Neutrophil (primary cell): ENCODE data around the gene OR4L1.

Source experiments
- H3K27ac ChIP-seq: fragments of 200-600 bp; sonication (generic); 2 replicates; pipeline ENCODE4 v1.5.1; 2016; ENCODE audit warnings: mild to moderate bottlenecking, moderate library complexity
- H3K27me3 ChIP-seq: fragments of 200-600 bp; sonication (generic); 2 replicates; pipeline ENCODE4 v1.6.0; 2016; ENCODE audit warnings: mild to moderate bottlenecking
- H3K36me3 ChIP-seq: fragments of 200-600 bp; sonication (generic); 2 replicates; pipeline ENCODE4 v1.5.1; 2017
- H3K4me1 ChIP-seq, 2 experiments: fragments of 200-600 bp in 1 of 2; sonication (generic) in 1 of 2; 1 replicate in 1 of 2; 2 replicates in 1 of 2; pipeline versions ENCODE4 v1.5.1 to v1.6.1; 2013 to 2016; ENCODE audit warnings: low read depth in 1 of 2, low read length in 1 of 2, mild to moderate bottlenecking in 1 of 2, moderate library complexity in 1 of 2; ENCODE audit not compliant: control insufficient read depth in 1 of 2, insufficient read depth in 1 of 2
- H3K4me3 ChIP-seq, 2 experiments: fragments of 200-600 bp in 1 of 2; sonication (generic) in 1 of 2; 1 replicate in 1 of 2; 2 replicates in 1 of 2; pipeline ENCODE4 v1.5.1; 2013 to 2016; ENCODE audit warnings: low read depth in 1 of 2, low read length in 1 of 2, mild to moderate bottlenecking in 1 of 2, moderate library complexity in 1 of 2
- H3K9me3 ChIP-seq: fragments of 200-600 bp; sonication (generic); 2 replicates; pipeline ENCODE4 v1.5.1; 2016
- CTCF ChIP-seq: fragments of 200-600 bp; sonication (generic); IDR thresholded peaks from 2 replicates; pipeline ENCODE4 v1.5.1; 2016; ENCODE audit warnings: antibody characterized with exemption

Gene OR4L1

GRCh38 chr14:20059745-20060144 is at the start of gene OR4L1:
OR4L1 (plus strand) TSS chr14:20060045; CDS start chr14:20060045, 0 bp downstream.
- Histone ChIP-seq H3K27me3 (no peaks in the 10 kb centered on the region), H3K9me3 (no peaks in the 10 kb centered on the region), H3K27ac (no peak within 1 kb of the TSS), H3K4me1 (no peaks in the 10 kb centered on the region), H3K36me3 (no peaks in the 10 kb centered on the region), H3K4me3 (no peak within 1 kb of the TSS)
- no peak for TF ChIP-seq CTCF

- Histone ChIP-seq H3K27me3 (no peaks in the 10 kb centered on the region), H3K4me1 (no peaks in the 10 kb centered on the region), H3K4me3 (no peak within 1 kb of the TSS), H3K36me3 (no peaks in the 10 kb centered on the region), H3K9me3 (no peaks in the 10 kb centered on the region), H3K27ac (no peak within 1 kb of the TSS)
- TF ChIP-seq CTCF = no peak
These were observed 40.5 kb upstream of the OR4L1 start, which contains the start of gene OR4K14 for GRCh38 chr14:20019257-20019865. OR4K14 (minus strand) TSS chr14:20019307; CDS start chr14:20015193, 4,114 bp downstream.

- TF ChIP-seq CTCF = no peak
- Histone ChIP-seq H3K4me1 (no peaks in the 10 kb centered on the region), H3K4me3 (no peak overlapping the region), H3K36me3 (no peaks in the 10 kb centered on the region), H3K9me3 (no peaks in the 10 kb centered on the region), H3K27ac (no peak overlapping the region), H3K27me3 (no peaks in the 10 kb centered on the region)
These were observed 28.8 kb upstream of the OR4L1 start for GRCh38 chr14:20031058-20031457.

- Histone ChIP-seq H3K27me3 (no peaks in the 10 kb centered on the region), H3K4me1 (no peaks in the 10 kb centered on the region), H3K9me3 (no peaks in the 10 kb centered on the region), H3K4me3 (no peak overlapping the region), H3K27ac (no peak overlapping the region), H3K36me3 (no peaks in the 10 kb centered on the region)
- no peak for TF ChIP-seq CTCF
These were observed 24.4 kb upstream of the OR4L1 start for GRCh38 chr14:20035449-20035848.

- no peaks in the 10 kb centered on the region for H3K36me3 ChIP-seq
- TF ChIP-seq CTCF = no peak
- no peak within 1 kb of the TSS for H3K27ac ChIP-seq
- H3K4me1 ChIP-seq = no peaks in the 10 kb centered on the region
- H3K9me3 ChIP-seq = no peaks in the 10 kb centered on the region
- H3K27me3 ChIP-seq = no peaks in the 10 kb centered on the region
- no peak within 1 kb of the TSS for H3K4me3 ChIP-seq
These were observed 23.9 kb upstream of the OR4L1 start, which contains the start of gene OR4K13 for GRCh38 chr14:20035938-20036337. OR4K13 (minus strand) TSS chr14:20036038; CDS start chr14:20034758, 1,280 bp downstream.
